ENCODE measurements around the gene DTD1.
"Not testable (repeated sequence)": the region's sequence is repeated elsewhere in the genome, so short reads cannot be mapped to it uniquely, and the experiment has no call there.

The DTD1 gene

GRCh38 chr20:18778690-18779392 is 191.0 kb downstream of the DTD1 start:
- TF ChIP-seq CTCF (IDR thresholded peaks at IDR 0.05; ENCODE audit: low read depth, low read length): no peak
- H3K27me3 ChIP-seq: peaks cover 11% of the 10 kb centered on the region
- DNase-seq: no peak
- no peaks in the 10 kb centered on the region for H3K9me3 ChIP-seq
- H3K4me3 ChIP-seq (ENCODE audit: low read depth, low read length): no peak overlapping the region
- no peaks in the 10 kb centered on the region for H3K36me3 ChIP-seq
- H3K4me1 ChIP-seq: no peaks in the 10 kb centered on the region

GRCh38 chr20:18780385-18781130 is 192.7 kb downstream of the DTD1 start:
- H3K4me1 ChIP-seq: no peaks in the 10 kb centered on the region
- no peak for DNase-seq
- TF ChIP-seq CTCF (IDR thresholded peaks at IDR 0.05; ENCODE audit: low read depth, low read length): no peak
- H3K27me3 ChIP-seq: peaks cover 13% of the 10 kb centered on the region
- H3K36me3 ChIP-seq: no peaks in the 10 kb centered on the region
- no peak overlapping the region for H3K4me3 ChIP-seq (ENCODE audit: low read depth, low read length)
- no peaks in the 10 kb centered on the region for H3K9me3 ChIP-seq

GRCh38 chr20:18781509-18781908 is 193.7 kb downstream of the DTD1 start:
- no peak overlapping the region for H3K4me3 ChIP-seq (ENCODE audit: low read depth, low read length)
- H3K4me1 ChIP-seq: no peaks in the 10 kb centered on the region
- TF ChIP-seq CTCF (IDR thresholded peaks at IDR 0.05; ENCODE audit: low read depth, low read length): no peak
- no peaks in the 10 kb centered on the region for H3K9me3 ChIP-seq
- no peaks in the 10 kb centered on the region for H3K36me3 ChIP-seq
- H3K27me3 ChIP-seq: peaks cover 13% of the 10 kb centered on the region
- no peak for DNase-seq

- no peaks in the 10 kb centered on the region for H3K36me3 ChIP-seq
- no peak for TF ChIP-seq CTCF (IDR thresholded peaks at IDR 0.05; ENCODE audit: low read depth, low read length)
- no peaks in the 10 kb centered on the region for H3K9me3 ChIP-seq
- DNase-seq: no peak
- H3K27me3 ChIP-seq: peaks cover 13% of the 10 kb centered on the region
- no peak overlapping the region for H3K4me3 ChIP-seq (ENCODE audit: low read depth, low read length)
- no peaks in the 10 kb centered on the region for H3K4me1 ChIP-seq
These were observed 195.6 kb downstream of the DTD1 start for GRCh38 chr20:18783385-18783959.

- H3K4me1 ChIP-seq; DNase-seq; H3K4me3 ChIP-seq (ENCODE audit: low read depth, low read length); H3K9me3 ChIP-seq; H3K36me3 ChIP-seq: not testable (repeated sequence)
- peaks cover 13% of the 10 kb centered on the region for H3K27me3 ChIP-seq
These were observed 199.2 kb downstream of the DTD1 start for GRCh38 chr20:18787046-18787445.

GRCh38 chr20:18788021-18788420 is 200.2 kb downstream of the DTD1 start:
- Histone ChIP-seq H3K9me3 (no peaks in the 10 kb centered on the region), H3K4me3 (ENCODE audit: low read depth, low read length) (no peak overlapping the region), H3K27me3 (peaks cover 10% of the 10 kb centered on the region), H3K36me3 (no peaks in the 10 kb centered on the region), H3K4me1 (no peaks in the 10 kb centered on the region)
- no peak for DNase-seq
- TF ChIP-seq CTCF (IDR thresholded peaks at IDR 0.05; ENCODE audit: low read depth, low read length): no peak

All from BE2C (cell line).